SK-N-SH (cell line): Measurements from ENCODE around the gene MYOM1. TPM values are rescaled to one million over a fixed set of nuclear protein-coding genes. Genes with fewer than 3 reads are reported as not detected.

Source experiments
- CTCF ChIA-PET: fragments of 300-600, 350-600 bp; formaldehyde crosslinking; extraction: SDS; loops from one replicate; lab custom pipeline; 2021; lab: Yijun Ruan, JAX
- POLR2A ChIA-PET: fragments of 350-600 bp; sonication (Branson Sonifier 250); formaldehyde crosslinking; extraction: SDS; loops from one replicate; lab custom pipeline; 2020; ENCODE audit warnings: antibody characterized with exemption, inconsistent platforms; lab: Yijun Ruan, JAX
- DNase-seq: peaks from one replicate; pipeline ENCODE4 v3.0.0; 2012
- H2AFZ ChIP-seq: fragments of 200-600 bp; sonication (generic); 2 replicates; pipeline ENCODE4 v1.8.1; 2016; ENCODE audit warnings: antibody characterized with exemption, mild to moderate bottlenecking, low read depth
- H3F3A ChIP-seq: fragments of 200-600 bp; sonication (generic); replicated peaks from 2 replicates; pipeline ENCODE3; 2016; ENCODE audit warnings: antibody characterized with exemption, mild to moderate bottlenecking; ENCODE audit not compliant: insufficient read depth
- H3K27ac ChIP-seq, 2 experiments: fragments of 200-500 bp in 1 of 2; fragments of 200-600 bp in 1 of 2; sonication (Bioruptor generic) in 1 of 2; sonication (generic), shearing (Covaris generic) in 1 of 2; 2 replicates each; pipeline versions ENCODE4 v1.5.1 to v1.6.1; 2014 to 2016; ENCODE audit warnings: low read depth in 2 of 2, inconsistent platforms in 1 of 2, low read length in 1 of 2, mild to moderate bottlenecking in 1 of 2, mixed read lengths in 1 of 2
- H3K27me3 ChIP-seq: fragments of 200-600 bp; sonication (generic), shearing (Covaris generic); 2 replicates; pipeline ENCODE4 v1.6.1; 2016; ENCODE audit warnings: mixed run types; ENCODE audit not compliant: insufficient read depth
- H3K36me3 ChIP-seq, 2 experiments: fragments of 200-500 bp in 1 of 2; fragments of 200-600 bp in 1 of 2; sonication (Bioruptor generic) in 1 of 2; sonication (generic) in 1 of 2; replicated peaks in 1 of 2; 2 replicates each; pipeline versions ENCODE3 to v1.5.1; 2014 to 2016; ENCODE audit warnings: low read length in 1 of 2, mild to moderate bottlenecking in 1 of 2; ENCODE audit not compliant: insufficient read depth in 2 of 2, control insufficient read depth in 1 of 2
- H3K4me1 ChIP-seq, 2 experiments: fragments of 200-500 bp in 1 of 2; fragments of 200-600 bp in 1 of 2; sonication (Bioruptor generic) in 1 of 2; sonication (generic), shearing (Covaris generic) in 1 of 2; 2 replicates each; pipeline versions ENCODE4 v1.5.1 to v1.6.1; 2014 to 2016; ENCODE audit warnings: low read depth in 1 of 2, low read length in 1 of 2, mixed run types in 1 of 2; ENCODE audit not compliant: insufficient read depth in 2 of 2, control insufficient read depth in 1 of 2
- H3K4me2 ChIP-seq: fragments of 200-600 bp; sonication (generic), shearing (Covaris generic); 2 replicates; pipeline ENCODE4 v1.6.1; 2017; ENCODE audit warnings: mixed run types
- H3K4me3 ChIP-seq, 2 experiments: fragments of 200-500 bp in 1 of 2; fragments of 200-600 bp in 1 of 2; sonication (Bioruptor generic) in 1 of 2; sonication (generic), shearing (Covaris generic) in 1 of 2; 2 replicates each; pipeline versions ENCODE4 v1.5.1 to v1.8.1; 2014 to 2016; ENCODE audit warnings: low read depth in 2 of 2, inconsistent platforms in 1 of 2, low read length in 1 of 2, mild to moderate bottlenecking in 1 of 2, mixed read lengths in 1 of 2, moderate library complexity in 1 of 2
- H3K79me2 ChIP-seq: fragments of 200-600 bp; sonication (generic); 2 replicates; pipeline ENCODE4 v1.8.1; 2017; ENCODE audit warnings: mild to moderate bottlenecking; ENCODE audit not compliant: insufficient read depth
- H3K9ac ChIP-seq: fragments of 200-600 bp; sonication (generic); 2 replicates; pipeline ENCODE4 v1.6.1; 2017; ENCODE audit warnings: mixed run types
- H3K9me2 ChIP-seq: fragments of 200-600 bp; sonication (generic); 2 replicates; pipeline ENCODE4 v1.6.1; 2017; ENCODE audit warnings: mixed run types
- H3K9me3 ChIP-seq: fragments of 200-600 bp; sonication (generic); 2 replicates; pipeline ENCODE4 v1.6.1; 2017; ENCODE audit warnings: mixed run types, mild to moderate bottlenecking, moderate library complexity
- H4K20me1 ChIP-seq: fragments of 200-600 bp; sonication (generic); 2 replicates; pipeline ENCODE4 v1.6.1; 2017; ENCODE audit warnings: mild to moderate bottlenecking, mixed run types; ENCODE audit not compliant: insufficient read depth
- CHD2 ChIP-seq: fragments of 150-350 bp; IDR thresholded peaks from 2 replicates; pipeline ENCODE4 v1.6.1; 2018; ENCODE audit warnings: low read length; ENCODE audit not compliant: partially characterized antibody
- CTCF ChIP-seq: fragments of 200-600 bp; sonication (generic); IDR thresholded peaks from 2 replicates; pipeline ENCODE4 v1.6.1; 2017; ENCODE audit warnings: antibody characterized with exemption, mild to moderate bottlenecking, moderate library complexity
- EZH2phosphoT487 ChIP-seq: fragments of 200-600 bp; sonication (generic); IDR thresholded peaks from 2 replicates; pipeline ENCODE4 v1.6.1; 2017; ENCODE audit warnings: low read depth, mixed run types, mild to moderate bottlenecking, antibody characterized with exemption, moderate library complexity, borderline replicate concordance
- GATA2 ChIP-seq: sonication (generic); formaldehyde crosslinking; IDR thresholded peaks from 2 replicates; pipeline ENCODE4 v1.5.0; 2020; ENCODE audit warnings: mild to moderate bottlenecking, missing genetic modification reagents
- JUND ChIP-seq: IDR thresholded peaks from 2 replicates; pipeline ENCODE4 v1.4.0; 2012
- MAX ChIP-seq: IDR thresholded peaks from 2 replicates; pipeline ENCODE4 v1.4.0; 2012; ENCODE audit warnings: low read depth
- MXI1 ChIP-seq: IDR thresholded peaks from 2 replicates; pipeline ENCODE4 v1.6.1; 2012; ENCODE audit warnings: mild to moderate bottlenecking, low read depth, low read length, improper control_type of control experiment
- NRF1 ChIP-seq: IDR thresholded peaks from 2 replicates; pipeline ENCODE4 v1.6.1; 2012; ENCODE audit warnings: low read depth, mild to moderate bottlenecking, low read length
- RAD21 ChIP-seq: IDR thresholded peaks from 2 replicates; pipeline ENCODE4 v1.6.1; 2012; ENCODE audit warnings: mild to moderate bottlenecking, low read length
- RFX5 ChIP-seq: IDR thresholded peaks from 2 replicates; pipeline ENCODE4 v1.6.1; 2012; ENCODE audit warnings: mild to moderate bottlenecking, improper control_type of control experiment, low read length
- SMC3 ChIP-seq: IDR thresholded peaks from 2 replicates; pipeline ENCODE4 v1.6.1; 2012; ENCODE audit warnings: low read depth, low read length, improper control_type of control experiment
- TCF12 ChIP-seq: IDR thresholded peaks from 2 replicates; pipeline ENCODE4 v1.4.0; 2012
- TEAD4 ChIP-seq: IDR thresholded peaks from 2 replicates; pipeline ENCODE4 v1.4.0; 2012; ENCODE audit warnings: mild to moderate bottlenecking, borderline replicate concordance; ENCODE audit not compliant: insufficient read depth
- WGBS: methylation state at CpG from one replicate; pipeline ENCODE4 v1.1.6; 2017; ENCODE audit warnings: low lambda C conversion rate; 5-methylcytosine and 5-hydroxymethylcytosine counted together
- polyA plus RNA-seq, 3 experiments: library from polyadenylated mRNA; depleted of rRNA; stranded (reverse); fragments of >200 nt; gene quantifications; 2 replicates each; pipeline ENCODE4 v1.2.3, GENCODE V29; 2012

Gene MYOM1
- polyA plus RNA-seq, 1 of the 3 experiments (the other 2 are of a cell fraction): 0.07 TPM

GRCh38 chr18:3062798-3063680 lies 156.7 kb downstream of the MYOM1 start:
- no peaks in the 10 kb centered on the region for H3K27me3 ChIP-seq
- TF ChIP-seq EZH2phosphoT487 (no peak), TEAD4 (no peak), RFX5 (no peak), GATA2 (CRISPR knock-in tag) (no peak), CTCF (peak; percentile 75), RAD21 (peak; percentile 71), SMC3 (peak; percentile 80)
- H3F3A ChIP-seq: no peaks in the 10 kb centered on the region
- POLR2A ChIA-PET: no interaction called here
- H3K9me3 ChIP-seq: no peaks in the 10 kb centered on the region
- 0 out of 2 replicates have a peak overlapping the region, but pooled peaks have one; percentile 19 for H2AFZ ChIP-seq
- no peaks in the 10 kb centered on the region for H3K9me2 ChIP-seq
- CTCF ChIA-PET: interaction anchor here (0.6 to 4.6 kb wide), 47 partner anchors 10 to 295 kb away, joined by 3 to 70 read pairs (median 5); partner anchors contain the start of gene MYOM1
- H3K4me1 ChIP-seq: no peaks in the 10 kb centered on the region; a peak in 1 of 4 replicates
- no peak overlapping the region for H3K27ac ChIP-seq
- no peaks in the 10 kb centered on the region for H3K36me3 ChIP-seq
- DNase-seq: peak; percentile 63
- H4K20me1 ChIP-seq: no peaks in the 10 kb centered on the region
- 60% methylated on average over 16 of the region's 16 CpGs for WGBS
- H3K4me2 ChIP-seq: no peak overlapping the region
- H3K4me3 ChIP-seq: no peak overlapping the region
- H3K79me2 ChIP-seq: no peaks in the 10 kb centered on the region
- no peak overlapping the region for H3K9ac ChIP-seq

GRCh38 chr18:3061581-3062312 lies 158.0 kb downstream of the MYOM1 start:
- H3K9ac ChIP-seq: no peak overlapping the region
- ChIA-PET CTCF (interaction anchor here (0.7 to 4.6 kb wide), 25 partner anchors 7 to 184 kb away, joined by 3 to 70 read pairs (median 7); no protein-coding TSS in a partner anchor), POLR2A (no interaction called here)
- H3K4me2 ChIP-seq: no peak overlapping the region
- no peaks in the 10 kb centered on the region for H3K27me3 ChIP-seq
- no peak overlapping the region for H3K27ac ChIP-seq
- no peaks in the 10 kb centered on the region for H3K9me3 ChIP-seq
- H2AFZ ChIP-seq: no peak overlapping the region
- DNase-seq: no peak
- no peaks in the 10 kb centered on the region; a peak in 1 of 4 replicates for H3K4me1 ChIP-seq
- H3K9me2 ChIP-seq: no peaks in the 10 kb centered on the region
- no peak overlapping the region for H3K4me3 ChIP-seq
- no peaks in the 10 kb centered on the region for H3K36me3 ChIP-seq
- 90% methylated on average over 11 of the region's 11 CpGs for WGBS
- TF ChIP-seq JUND (no peak), CHD2 (no peak), MXI1 (no peak), NRF1 (no peak), TCF12 (no peak), RFX5 (no peak), MAX (no peak)
- TF ChIP-seq, all 33 proteins: peak for 0
- Histone ChIP-seq H3F3A (no peaks in the 10 kb centered on the region), H4K20me1 (no peaks in the 10 kb centered on the region), H3K79me2 (no peaks in the 10 kb centered on the region)
